ENCODE measurements around the gene PIEZO1. TPM values are rescaled to one million over a fixed set of nuclear protein-coding genes. Genes with fewer than 3 reads are reported as not detected.

Gene PIEZO1
- total and polyA plus RNA-seq, 9 of the 15 experiments (the other 6 are each of a cell fraction or from before 2014, with no cell fraction given): 3.6 to 432 (median 131) TPM

- TF ChIP-seq ZBTB40 (IDR thresholded peaks at IDR 0.05) (peak; percentile 50; the same call in 1 of the 2 replicates), ZBTB40 (CRISPR knock-in tag; IDR thresholded peaks at IDR 0.05) (no peak), POLR2B (IDR thresholded peaks at IDR 0.05; ENCODE audit: low read depth, partially characterized antibody) (no peak), CEBPB (tag; IDR thresholded peaks at IDR 0.05) (no peak), ZNF830 (CRISPR knock-in tag; IDR thresholded peaks at IDR 0.05) (no peak), ZNF121 (CRISPR knock-in tag; conservative IDR thresholded peaks at IDR 0.05) (no peak), CTCFL (IDR thresholded peaks at IDR 0.05; ENCODE audit: borderline replicate concordance, insufficient read depth, low read depth, low read length, poor library complexity, severe bottlenecking) (no peak), DLX4 (CRISPR knock-in tag; IDR thresholded peaks at IDR 0.05) (no peak), HLTF (IDR thresholded peaks at IDR 0.05) (no peak), TGIF2 (CRISPR knock-in tag; IDR thresholded peaks at IDR 0.05) (no peak), ESRRB (CRISPR knock-in tag; IDR thresholded peaks at IDR 0.05; ENCODE audit: borderline replicate concordance) (no peak), DDX20 (tag; IDR thresholded peaks at IDR 0.05; ENCODE audit: low read depth) (no peak)
- TF ChIP-seq, protein P1, sequence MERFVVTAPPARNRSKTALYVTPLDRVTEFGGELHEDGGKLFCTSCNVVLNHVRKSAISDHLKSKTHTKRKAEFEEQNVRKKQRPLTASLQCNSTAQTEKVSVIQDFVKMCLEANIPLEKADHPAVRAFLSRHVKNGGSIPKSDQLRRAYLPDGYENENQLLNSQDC (CRISPR knock-in tag; IDR thresholded peaks at IDR 0.05): no peak
Measured at GRCh38 chr16:88781140-88782077, 3.6 kb downstream of the PIEZO1 start (continued).
